Activated CD4-positive, alpha-beta T cell treated with anti-CD3 and anti-CD28 coated beads, Interleukin-10, Interleukin-2, amounts not matched to agents 100 ng/mL and 50 ng/mL, durations not matched to agents 16 hours and 8 hours (primary cell): Measurements from ENCODE around the gene CLVS2.

Experiments used
- DNase-seq: peaks from one replicate; pipeline ENCODE4 v3.0.0-alpha.2; 2020

CLVS2 gene, protein sequence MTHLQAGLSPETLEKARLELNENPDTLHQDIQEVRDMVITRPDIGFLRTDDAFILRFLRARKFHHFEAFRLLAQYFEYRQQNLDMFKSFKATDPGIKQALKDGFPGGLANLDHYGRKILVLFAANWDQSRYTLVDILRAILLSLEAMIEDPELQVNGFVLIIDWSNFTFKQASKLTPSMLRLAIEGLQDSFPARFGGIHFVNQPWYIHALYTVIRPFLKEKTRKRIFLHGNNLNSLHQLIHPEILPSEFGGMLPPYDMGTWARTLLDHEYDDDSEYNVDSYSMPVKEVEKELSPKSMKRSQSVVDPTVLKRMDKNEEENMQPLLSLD

DNA sequence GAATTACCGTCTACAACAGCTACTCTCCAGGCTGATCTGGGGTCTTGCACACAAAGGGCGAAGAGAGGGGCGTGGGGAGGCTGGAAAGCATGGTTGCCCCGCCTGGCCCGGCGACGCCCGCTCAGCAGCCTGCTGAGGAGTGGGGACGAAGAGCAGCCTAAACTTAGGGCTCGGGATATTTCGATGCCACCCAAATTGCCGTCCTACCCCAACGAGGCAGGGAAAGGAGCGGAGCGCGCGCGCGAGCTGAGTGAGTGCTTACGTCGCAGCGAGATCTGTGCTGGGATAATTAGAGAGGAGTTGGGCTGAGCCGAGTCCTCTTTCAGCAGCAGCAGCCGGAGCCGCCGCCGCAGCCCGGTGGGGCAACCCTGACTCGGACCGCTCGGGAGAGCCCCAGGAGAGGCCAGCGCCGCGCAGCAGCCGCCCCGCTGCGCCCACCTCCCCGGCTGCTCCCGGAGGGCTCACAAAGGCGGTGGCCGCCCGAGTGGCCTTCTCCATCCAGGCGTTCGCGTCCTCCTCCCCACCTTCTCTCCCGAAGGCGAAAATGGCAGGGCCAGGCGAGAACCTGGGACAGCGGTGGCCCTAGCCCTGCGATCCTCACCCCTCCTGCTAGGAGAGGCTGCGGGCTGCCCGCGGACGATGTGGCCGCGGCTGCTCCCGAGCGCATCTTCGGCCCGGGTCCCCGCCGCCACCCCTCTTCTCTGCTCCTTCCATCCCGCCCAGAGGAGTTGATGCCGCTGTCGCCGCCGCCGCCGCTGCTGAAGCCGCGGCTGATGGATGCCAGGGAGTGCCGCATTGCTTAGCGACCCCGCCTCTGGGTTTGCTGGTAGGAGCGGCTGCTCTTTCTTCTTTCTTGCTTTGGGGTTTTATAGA is at the start of gene CLVS2:
Gene CLVS2 (plus strand): TSS at position 315 of the 873 bp plus-strand sequence. CDS start 1,543 bp downstream, outside the sequence.
- DNase-seq, result no peak

- DNase-seq, result no peak
These were observed 48.7 kb upstream of the CLVS2 start for GRCh38 chr6:122947355-122947754.

DNA sequence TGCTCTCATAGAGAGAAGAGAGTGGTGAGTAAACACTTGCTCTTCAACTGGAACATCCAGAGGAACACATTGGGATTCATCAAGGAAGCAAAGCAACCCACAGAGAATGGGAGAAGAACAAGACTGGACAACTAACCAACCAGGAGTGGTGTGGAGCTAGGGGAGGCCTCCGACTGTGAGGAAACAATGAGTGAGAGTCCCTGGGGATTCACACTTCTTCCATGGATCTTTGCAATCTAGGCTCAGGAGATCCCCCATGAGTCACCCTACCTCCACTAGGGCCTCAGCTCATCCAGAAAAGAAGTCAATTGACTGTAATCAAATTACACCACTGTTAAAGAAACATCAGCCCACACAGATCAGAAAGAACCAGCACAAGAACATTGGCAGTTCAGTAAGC is 42.3 kb upstream of the CLVS2 start:
- DNase-seq, result no peak

- DNase-seq, result no peak
These were observed 39.7 kb upstream of the CLVS2 start for GRCh38 chr6:122956376-122956775.

DNA sequence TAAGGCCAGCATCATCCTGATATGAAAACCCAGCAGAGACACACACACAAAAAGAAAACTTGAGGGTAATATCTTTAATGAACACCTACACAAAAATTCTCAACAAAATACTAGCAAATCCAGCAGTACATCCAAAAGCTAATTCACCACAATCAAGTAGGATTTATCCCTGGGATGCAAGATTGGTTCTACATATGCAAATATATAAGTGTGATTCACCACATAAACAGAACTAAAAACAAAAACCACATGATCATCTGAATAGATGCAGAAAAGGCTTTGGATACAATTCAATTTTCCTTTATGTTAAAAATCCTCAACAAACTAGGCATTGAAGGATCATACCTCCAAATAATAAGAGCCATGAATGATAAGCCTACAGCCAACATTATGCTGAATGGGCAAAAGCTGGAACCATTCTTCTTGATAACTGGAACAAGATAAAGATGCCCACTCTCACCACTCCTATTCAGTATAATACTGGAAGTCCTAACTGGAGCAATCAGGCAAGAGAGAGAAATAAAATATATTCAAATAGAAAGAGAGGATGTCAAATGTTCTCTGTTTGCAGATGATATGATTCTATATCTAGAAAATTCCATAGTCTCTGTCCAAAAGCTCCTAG is 33.9 kb upstream of the CLVS2 start:
- no peak for DNase-seq

GRCh38 chr6:122969999-122970533 is 26.0 kb upstream of the CLVS2 start:
- DNase-seq, result no peak

DNA sequence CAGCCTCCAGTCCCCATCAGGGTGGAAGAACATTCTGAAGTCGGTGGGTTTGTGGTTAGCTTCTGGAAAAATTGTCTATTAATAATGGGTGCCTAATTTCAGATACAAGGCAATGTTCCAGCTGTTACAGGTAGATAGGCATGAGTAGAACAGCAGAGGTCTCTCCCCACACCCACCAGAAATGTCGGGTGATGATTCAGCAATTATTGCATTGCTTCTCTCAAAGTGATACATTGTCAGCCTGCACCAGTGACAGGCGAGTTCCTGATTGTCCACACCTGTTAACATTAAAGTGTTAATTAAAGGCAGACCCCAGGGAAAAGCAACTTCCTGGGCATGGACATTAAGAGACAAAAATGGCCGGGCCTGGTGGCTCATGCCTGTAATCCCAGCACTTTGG is 18.9 kb upstream of the CLVS2 start:
- no peak for DNase-seq

DNA sequence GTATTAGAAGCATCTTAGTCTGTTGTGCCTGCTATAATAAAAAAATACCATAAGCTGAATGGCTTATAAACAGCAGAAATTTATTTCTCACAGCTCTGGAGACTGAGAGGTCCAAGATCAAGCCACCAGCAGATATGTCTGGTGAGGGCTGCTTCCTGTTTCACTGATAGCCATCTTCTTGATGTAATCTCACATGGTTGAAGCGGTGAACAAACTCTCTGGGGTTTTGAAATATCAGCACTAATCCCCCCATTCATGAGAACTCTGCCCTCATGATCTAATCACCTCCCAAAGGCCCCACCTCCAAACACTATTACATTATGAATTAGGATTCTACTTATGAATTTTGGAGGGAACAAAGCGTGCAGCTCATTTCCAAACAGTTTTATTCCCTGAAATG is 11.6 kb upstream of the CLVS2 start:
- no peak for DNase-seq

DNA sequence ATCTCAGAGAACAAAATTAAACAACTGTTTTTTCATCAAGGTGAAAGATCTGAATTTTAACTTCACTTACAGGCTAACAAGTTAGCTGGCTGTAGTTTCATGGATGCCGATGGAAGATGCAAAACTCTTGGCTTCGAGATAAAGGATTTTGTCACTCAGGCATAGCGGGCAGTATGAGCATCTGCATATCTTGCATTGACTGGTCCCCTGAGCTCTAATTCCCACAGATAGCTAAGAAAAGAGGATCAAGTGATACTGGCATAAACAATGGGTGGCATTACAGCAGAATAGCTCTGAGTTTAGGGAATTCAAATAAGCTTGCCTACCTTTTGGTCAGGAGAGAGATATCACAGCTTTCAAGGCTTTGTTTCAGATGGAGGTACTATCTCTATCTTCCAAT is 1.8 kb upstream of the CLVS2 start:
- no peak for DNase-seq

DNA sequence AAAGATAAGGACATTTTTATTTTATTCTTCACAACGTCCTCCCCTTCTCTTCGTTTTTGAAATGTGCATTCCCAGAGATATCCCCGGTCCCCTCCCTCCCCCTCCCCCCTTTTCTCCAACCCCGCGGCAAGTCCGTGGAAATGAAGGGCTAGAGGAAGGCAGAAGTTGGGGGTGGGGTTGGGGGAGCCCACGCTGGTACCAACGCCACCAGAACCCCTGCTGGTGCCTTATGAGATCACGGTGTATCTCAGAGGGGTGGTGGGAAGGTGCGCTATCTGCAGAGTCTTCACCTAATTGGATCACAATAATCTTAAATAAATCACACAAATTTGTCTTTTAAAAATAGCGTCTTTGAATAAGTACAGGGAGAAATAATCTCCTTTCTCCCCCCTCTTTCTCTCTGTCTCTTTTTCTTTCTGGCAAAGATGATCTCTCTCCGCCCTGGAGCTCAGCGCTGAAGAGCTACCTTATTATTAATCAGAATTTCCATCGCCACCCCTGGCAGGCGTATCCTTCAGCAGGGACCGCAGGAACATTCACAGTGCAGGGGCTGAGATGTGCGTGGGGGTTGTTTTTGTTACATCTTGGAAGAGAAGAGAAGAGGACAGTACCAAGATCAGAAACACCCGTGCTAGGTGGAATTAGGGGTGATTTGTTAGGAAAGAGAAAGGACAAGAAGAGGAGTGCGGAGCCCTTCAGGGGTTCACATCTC is 915 bp downstream of the CLVS2 start:
- no peak for DNase-seq

DNA sequence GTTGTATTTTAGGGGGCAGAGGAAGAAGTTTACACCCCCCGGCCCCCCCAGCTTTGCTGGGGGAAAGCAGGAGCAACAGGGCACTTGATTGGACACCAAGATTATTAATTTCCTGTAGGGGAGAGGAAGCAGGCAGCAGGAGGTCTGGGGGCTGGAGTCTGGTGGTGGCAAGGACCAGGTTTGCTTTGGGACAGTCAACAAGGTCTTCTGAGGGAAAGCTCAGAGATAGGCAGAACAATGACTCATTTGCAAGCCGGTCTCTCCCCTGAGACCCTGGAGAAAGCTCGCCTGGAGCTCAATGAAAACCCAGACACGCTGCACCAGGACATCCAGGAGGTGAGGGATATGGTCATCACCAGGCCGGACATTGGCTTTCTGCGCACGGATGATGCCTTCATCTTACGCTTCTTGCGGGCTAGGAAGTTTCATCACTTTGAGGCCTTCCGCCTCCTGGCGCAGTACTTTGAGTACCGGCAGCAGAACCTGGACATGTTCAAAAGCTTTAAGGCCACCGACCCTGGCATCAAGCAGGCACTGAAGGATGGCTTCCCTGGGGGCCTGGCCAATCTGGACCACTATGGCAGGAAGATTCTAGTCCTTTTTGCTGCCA is 1.6 kb downstream of the CLVS2 start:
- DNase-seq, result no peak

GRCh38 chr6:122998403-122998975 is 2.5 kb downstream of the CLVS2 start:
- DNase-seq, result no peak

GRCh38 chr6:123000244-123000770 is 4.3 kb downstream of the CLVS2 start:
- DNase-seq, result no peak

DNA sequence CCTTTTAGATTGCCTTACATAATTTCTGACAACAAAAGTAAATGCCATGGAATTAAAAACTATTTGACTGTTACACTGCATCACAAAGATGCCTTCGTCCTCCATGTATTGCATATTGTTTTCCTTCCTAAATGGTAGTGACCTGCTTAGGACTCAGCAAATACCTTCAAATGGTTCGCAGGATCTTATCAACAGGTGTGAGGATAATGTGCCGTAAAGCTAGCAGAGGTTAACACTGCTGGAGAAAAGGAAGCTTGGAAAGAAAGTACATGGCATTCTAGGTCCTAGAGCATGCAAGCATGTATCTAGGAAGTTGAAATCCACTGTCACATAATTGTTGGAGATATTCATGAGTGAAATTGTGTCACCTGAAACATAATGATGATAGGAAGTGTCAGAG is 5.5 kb downstream of the CLVS2 start:
- no peak for DNase-seq

DNA sequence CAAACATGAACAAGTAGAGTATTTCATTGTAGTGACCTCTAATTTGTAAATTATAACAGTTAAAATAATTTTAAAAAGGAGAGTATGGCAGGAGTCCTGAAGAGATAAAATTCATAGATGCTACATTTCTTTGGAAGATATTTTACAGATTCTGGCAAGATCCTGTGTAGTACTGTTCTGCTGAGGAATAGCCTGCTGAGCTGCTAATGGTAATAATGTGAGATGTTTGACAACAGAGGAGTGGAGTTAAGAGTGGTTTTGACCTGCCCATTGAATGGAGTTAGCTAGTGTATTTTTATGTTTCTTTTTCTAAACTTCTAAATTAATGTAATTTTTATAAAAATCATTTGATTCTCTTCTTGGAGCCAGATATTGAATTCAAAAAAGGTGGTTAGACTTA is 11.8 kb downstream of the CLVS2 start:
- no peak for DNase-seq

DNA sequence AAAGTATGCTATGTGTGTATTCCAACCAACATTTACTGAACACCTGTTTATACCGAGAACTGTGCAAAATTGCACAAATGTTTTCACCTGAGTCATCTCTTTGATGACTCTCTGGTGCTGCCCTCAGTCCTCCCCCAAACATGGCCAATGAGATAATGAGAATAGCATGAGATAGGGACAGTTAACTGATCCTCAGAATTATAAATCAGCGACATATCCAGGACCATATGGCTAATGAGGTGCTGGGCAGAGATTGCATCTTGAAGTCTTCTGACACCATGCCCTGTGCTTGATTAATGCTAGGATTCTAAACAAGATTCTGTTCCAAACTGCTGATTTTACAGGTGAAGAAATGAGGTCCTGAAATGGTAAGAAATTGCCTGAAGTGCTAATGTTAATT is 13.0 kb downstream of the CLVS2 start:
- no peak for DNase-seq

DNA sequence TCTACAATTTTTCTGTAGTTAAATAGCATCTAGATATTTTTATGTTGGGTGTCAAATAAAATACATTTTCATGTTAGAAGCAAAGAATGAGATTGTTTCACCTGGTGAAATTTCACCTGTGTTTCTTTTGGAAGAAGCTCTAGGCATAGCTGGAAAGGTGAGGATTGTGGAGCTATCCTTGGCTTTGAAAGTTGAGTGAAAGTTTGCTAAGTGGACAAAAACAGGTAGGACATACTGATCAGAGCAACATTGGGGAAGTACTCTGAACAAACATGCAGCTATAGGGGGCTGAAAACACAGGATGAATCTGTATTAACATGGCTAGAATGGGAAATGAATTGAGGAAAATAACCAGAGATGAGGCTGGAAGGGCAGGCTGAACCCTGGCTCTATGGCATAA is 18.8 kb downstream of the CLVS2 start:
- no peak for DNase-seq

GRCh38 chr6:123016431-123017103 is 20.5 kb downstream of the CLVS2 start:
- no peak for DNase-seq

- no peak for DNase-seq
These were observed 21.2 kb downstream of the CLVS2 start for GRCh38 chr6:123017104-123017682.

GRCh38 chr6:123022975-123023374 is 26.9 kb downstream of the CLVS2 start:
- DNase-seq, result no peak

GRCh38 chr6:123024976-123025375 is 28.9 kb downstream of the CLVS2 start:
- DNase-seq, result no peak
